Ovary (tissue), 10 donors: ENCODE data around the gene TSPYL4. TPM values are rescaled to one million over a fixed set of nuclear protein-coding genes. Genes with fewer than 3 reads are reported as not detected.
A peak's percentile ranks its signal among the peaks of the same experiment; 100 is the strongest.

ENCODE experiments used
- DNase-seq, 5 donors: peaks; one replicate each; pipeline ENCODE4 v3.0.0-alpha.2; 2019 to 2020
- H3K27ac ChIP-seq, 2 donors: fragments of 200-600 bp; one replicate each; pipeline versions ENCODE4 v1.5.1 to v1.8.0; 2019 to 2022
- H3K27me3 ChIP-seq: fragments of 200-600 bp; one replicate; pipeline ENCODE4 v1.8.0; 2022
- H3K36me3 ChIP-seq: fragments of 200-600 bp; sonication (generic); one replicate; pipeline ENCODE4 v1.5.1; 2019
- H3K4me1 ChIP-seq: one replicate; pipeline ENCODE4 v1.8.1; 2013; ENCODE audit warnings: mild to moderate bottlenecking, moderate library complexity; ENCODE audit not compliant: insufficient read depth
- H3K4me3 ChIP-seq: fragments of 200-600 bp; sonication (generic); one replicate; pipeline ENCODE4 v1.5.1; 2017
- H3K9me3 ChIP-seq, 2 donors: fragments of 200-600 bp in 1 of 2; sonication (generic) in 1 of 2; one replicate each; pipeline versions ENCODE4 v1.5.1 to v1.8.1; 2013 to 2019; ENCODE audit warnings: mild to moderate bottlenecking in 1 of 2, moderate library complexity in 1 of 2
- EP300 ChIP-seq: sonication (generic); formaldehyde crosslinking; IDR thresholded peaks from one replicate; pipeline ENCODE4 v1.6.1; 2017; ENCODE audit warnings: antibody characterized with exemption
- POLR2A ChIP-seq: fragments of 450-650 bp; IDR thresholded peaks from one replicate; pipeline ENCODE4 v1.6.1; 2017; ENCODE audit warnings: antibody characterized with exemption, mild to moderate bottlenecking, moderate library complexity
- WGBS, 3 donors: extraction: QIAGEN DNeasy Blood & Tissue Kit in 1 of 3; methylation state at CpG; one replicate each; pipeline versions ENCODE4 v1.1.5 to v1.1.7; 2013 to 2017; 5-methylcytosine and 5-hydroxymethylcytosine counted together
- intact Hi-C, 4 donors: fragments of 100-400 bp; cut with DNase I; formaldehyde crosslinking; loops; one replicate each; pipeline versions ENCODE4 v1.11.0 to v1.15.1; 2022 to 2023
- long read RNA-seq, 3 donors: library from polyadenylated mRNA in 2 of 3; unstranded in 2 of 3; transcript quantifications; one replicate each; pipeline ENCODE4 v2.0.0 and lab custom pipeline, GENCODE V29; 2021 to 2026
- polyA plus RNA-seq, 2 donors: library from polyadenylated mRNA; stranded (reverse); fragments of 200-250 nt in 1 of 2; fragments of 350-450 nt in 1 of 2; fragmentation: Illumina TruSeq in 1 of 2; extraction: RNeasy Lipid Tissue Mini Kit (QIAGEN cat#74804) in 1 of 2; gene quantifications; one replicate each; pipeline ENCODE4 v1.2.3, GENCODE V29; 2013 to 2014
- total RNA-seq, 7 donors: library from RNA; depleted of rRNA in 2 of 7; stranded (reverse); fragments of >200 nt in 2 of 7; fragmentation: NEBNext Ultra II Directional in 3 of 7; extraction: Animal tissue kit (Norgen Biotek cat#: 25700) in 3 of 7; gene quantifications; one replicate each; pipeline versions ENCODE4 v1.1.0 to v1.2.4, GENCODE V29; 2016 to 2023
- TF ChIP-seq, protein P1 (sequence below), 3 donors: fragments of 450-650 bp in 2 of 3; fragments of 200-600 bp in 1 of 3; IDR thresholded peaks; one replicate each; pipeline versions ENCODE4 v1.5.1 to v1.8.0; 2016 to 2022; ENCODE audit warnings: antibody characterized with exemption in 3 of 3, mild to moderate bottlenecking in 1 of 3
- donor health status: DM: no; HTN: no; CAD: no; lungs with moderate emphysema.
- donor health status: DM: no; HTN: no; CAD: no.
- donor health status: Bipolar disorder and iron deficiency.
- donor health status: DM: yes; HTN: yes; CAD: no.
- donor health status: DM: no; HTN: no; CAD: no.
- donor health status: DM: yes; HTN: yes; CAD: no.

Gene TSPYL4
- total RNA-seq, result 10 to 100 TPM; 18.1 to 44.4 (median 31.0) TPM
- polyA plus RNA-seq, result 10 to 100 TPM; 23.0 to 35.3 TPM
- long read RNA-seq, donor 1, full-length matches to known transcripts, result 5 of 10 reads
- long read RNA-seq, donor 1, partial matches to known transcripts, result 0 of 10 reads
- long read RNA-seq, donor 1, other reads (novel, unspliced or antisense), result 5 of 10 reads
- long read RNA-seq, donor 2, full-length matches to known transcripts, result 77 of 77 reads
- long read RNA-seq, donor 2, partial matches to known transcripts, result 0 of 77 reads
- long read RNA-seq, donor 2, other reads (novel, unspliced or antisense), result 0 of 77 reads
- long read RNA-seq, donor 3, full-length matches to known transcripts, result 1 of 9 reads
- long read RNA-seq, donor 3, partial matches to known transcripts, result 0 of 9 reads
- long read RNA-seq, donor 3, other reads (novel, unspliced or antisense), result 8 of 9 reads

DNA sequence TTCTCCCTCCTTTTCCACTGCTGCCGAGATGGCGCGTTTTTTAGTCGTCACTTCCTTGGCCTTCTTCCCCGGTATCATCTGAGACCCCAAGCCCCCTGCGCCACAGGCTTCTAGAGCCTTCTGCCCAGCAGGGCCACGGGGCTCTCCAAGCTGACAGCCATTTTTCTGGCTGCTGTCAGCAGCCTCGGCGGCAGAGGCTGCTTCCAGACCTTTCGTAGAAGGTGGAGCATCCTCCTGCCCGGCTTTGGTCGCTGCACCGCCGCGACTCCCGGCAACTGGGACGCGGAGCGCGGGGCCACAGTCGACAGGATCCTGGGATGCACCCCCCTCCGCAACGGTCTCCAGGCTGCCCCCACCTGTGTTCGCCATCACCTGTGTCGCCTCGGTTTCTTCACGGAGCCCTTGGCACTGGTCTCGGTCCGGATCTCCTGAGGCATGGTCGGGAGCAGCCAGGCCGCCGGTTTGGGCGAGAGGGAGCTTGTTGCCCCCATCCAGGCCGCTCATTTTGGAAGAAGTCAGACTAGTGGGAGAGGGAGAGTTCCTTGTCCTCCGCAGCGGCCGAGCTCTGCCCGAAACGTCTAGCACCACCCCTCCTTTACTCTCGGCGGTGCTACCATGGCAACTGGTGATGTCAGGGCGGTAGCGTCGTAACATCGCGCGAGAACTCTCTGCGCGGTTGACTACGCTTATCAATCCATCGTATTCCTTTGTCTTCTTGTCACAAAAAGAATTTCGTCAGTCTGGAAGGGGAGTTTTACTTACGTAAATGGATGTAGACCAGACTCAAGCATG, at the start of gene TSPYL4:
TSS of gene TSPYL4 (minus strand) at position 571 of the 792 bp plus-strand sequence. CDS start at position 504, 67 bp downstream.
- intact Hi-C loops, result no loop called here
- peak; percentile 94 to 97 (median 95) for DNase-seq
- peak within 1 kb of the TSS; percentile 70 for H3K4me3 ChIP-seq
- peak within 1 kb of the TSS; percentile 74 to 85 for H3K27ac ChIP-seq
- H3K4me1 ChIP-seq, result peaks cover 16% of the 10 kb centered on the region
- H3K36me3 ChIP-seq, result no peaks in the 10 kb centered on the region
- H3K27me3 ChIP-seq, result no peaks in the 10 kb centered on the region
- WGBS, 3 donors, result 0% methylated on average over 52 to 53 of the region's 53 CpGs
- no peaks in the 10 kb centered on the region for H3K9me3 ChIP-seq
- TF ChIP-seq, protein P1, sequence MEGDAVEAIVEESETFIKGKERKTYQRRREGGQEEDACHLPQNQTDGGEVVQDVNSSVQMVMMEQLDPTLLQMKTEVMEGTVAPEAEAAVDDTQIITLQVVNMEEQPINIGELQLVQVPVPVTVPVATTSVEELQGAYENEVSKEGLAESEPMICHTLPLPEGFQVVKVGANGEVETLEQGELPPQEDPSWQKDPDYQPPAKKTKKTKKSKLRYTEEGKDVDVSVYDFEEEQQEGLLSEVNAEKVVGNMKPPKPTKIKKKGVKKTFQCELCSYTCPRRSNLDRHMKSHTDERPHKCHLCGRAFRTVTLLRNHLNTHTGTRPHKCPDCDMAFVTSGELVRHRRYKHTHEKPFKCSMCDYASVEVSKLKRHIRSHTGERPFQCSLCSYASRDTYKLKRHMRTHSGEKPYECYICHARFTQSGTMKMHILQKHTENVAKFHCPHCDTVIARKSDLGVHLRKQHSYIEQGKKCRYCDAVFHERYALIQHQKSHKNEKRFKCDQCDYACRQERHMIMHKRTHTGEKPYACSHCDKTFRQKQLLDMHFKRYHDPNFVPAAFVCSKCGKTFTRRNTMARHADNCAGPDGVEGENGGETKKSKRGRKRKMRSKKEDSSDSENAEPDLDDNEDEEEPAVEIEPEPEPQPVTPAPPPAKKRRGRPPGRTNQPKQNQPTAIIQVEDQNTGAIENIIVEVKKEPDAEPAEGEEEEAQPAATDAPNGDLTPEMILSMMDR (IDR thresholded peaks at IDR 0.05), result no peak
- TF ChIP-seq EP300 (no peak), POLR2A (peak; percentile 96)

DNA sequence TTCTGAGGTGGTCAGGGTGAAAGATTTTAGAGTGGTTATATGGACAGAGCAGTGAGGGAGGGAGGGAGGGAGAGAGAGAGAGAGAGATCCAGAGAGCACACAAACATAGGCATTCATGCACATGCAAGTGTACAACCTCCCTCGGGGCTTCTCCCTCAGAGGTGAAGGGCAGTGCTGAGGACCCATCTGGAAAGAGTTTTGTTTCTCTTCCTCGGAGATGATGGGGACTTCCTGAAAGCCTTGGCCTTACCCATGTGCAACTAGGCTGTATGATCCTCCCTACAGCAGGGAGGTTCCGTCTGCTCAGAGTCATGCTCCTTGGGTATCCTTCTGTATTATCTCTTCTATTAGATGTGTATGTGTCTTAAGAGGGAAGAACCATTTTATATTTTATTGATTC, 47.2 kb upstream of the TSPYL4 start:
- H3K9me3 ChIP-seq, result no peaks in the 10 kb centered on the region
- TF ChIP-seq EP300 (no peak), POLR2A (no peak)
- TF ChIP-seq, protein P1 (IDR thresholded peaks at IDR 0.05), result no peak
- intact Hi-C loops, result no loop called here
- no peak overlapping the region for H3K27ac ChIP-seq
- H3K4me1 ChIP-seq, result peaks cover 2% of the 10 kb centered on the region
- H3K27me3 ChIP-seq, result no peaks in the 10 kb centered on the region
- no peak for DNase-seq
- no peaks in the 10 kb centered on the region for H3K36me3 ChIP-seq
- H3K4me3 ChIP-seq, result no peak overlapping the region
- 50 to 66% (median 58%) methylated on average over 3 of the region's 3 CpGs for WGBS, 3 donors

DNA sequence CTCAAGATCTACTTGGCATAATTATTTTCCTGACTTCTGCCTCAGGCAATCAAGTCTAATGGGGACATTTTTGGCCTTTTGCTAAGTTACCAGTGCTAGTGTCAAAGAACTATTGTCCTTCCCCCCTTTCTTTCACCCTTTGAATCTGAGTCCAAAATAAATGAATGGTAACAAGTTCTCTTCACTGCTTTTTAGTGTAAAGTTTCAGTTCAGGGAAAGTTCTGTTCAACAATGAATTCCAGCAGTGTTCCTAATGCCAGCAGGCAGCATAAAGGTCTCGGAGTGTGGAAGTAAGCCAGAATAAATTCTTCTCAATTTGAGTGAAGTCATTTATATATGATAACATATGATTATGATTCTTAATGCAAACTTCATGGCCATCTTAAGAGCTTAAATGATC, 46.7 kb upstream of the TSPYL4 start:
- intact Hi-C loops, result no loop called here
- Histone ChIP-seq H3K4me1 (peaks cover 2% of the 10 kb centered on the region), H3K9me3 (no peaks in the 10 kb centered on the region), H3K27me3 (no peaks in the 10 kb centered on the region), H3K36me3 (no peaks in the 10 kb centered on the region), H3K27ac (no peak overlapping the region), H3K4me3 (no peak overlapping the region)
- DNase-seq, result no peak
- TF ChIP-seq POLR2A, result no peak
- TF ChIP-seq, protein P1 (IDR thresholded peaks at IDR 0.05), result no peak
- no peak for TF ChIP-seq EP300
- WGBS, 3 donors, result 44 to 58% (median 47%) methylated on average over 1 of the region's 1 CpG

DNA sequence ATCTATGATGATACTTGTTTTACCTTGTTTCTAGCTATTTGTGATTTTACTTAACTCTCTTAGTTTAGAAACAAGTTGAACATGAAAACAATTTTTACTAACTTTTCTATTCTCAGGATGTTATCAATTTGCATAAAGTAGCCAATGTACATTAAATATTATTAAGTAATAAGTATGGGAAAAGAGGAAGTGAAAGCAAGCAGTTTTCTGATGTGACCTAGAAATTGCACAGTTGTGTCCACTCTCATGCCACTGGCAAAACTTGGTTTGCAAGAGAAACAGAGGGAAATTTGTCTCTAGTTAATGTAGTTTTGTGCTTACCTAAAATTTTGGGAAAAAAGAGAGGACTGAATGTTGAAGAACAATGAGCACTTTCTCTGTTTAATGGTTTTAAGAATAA, 45.1 kb upstream of the TSPYL4 start:
- no peak for TF ChIP-seq EP300
- TF ChIP-seq, protein P1 (IDR thresholded peaks at IDR 0.05), result no peak
- no peak for TF ChIP-seq POLR2A
- peaks cover 2% of the 10 kb centered on the region for H3K4me1 ChIP-seq
- no peak overlapping the region for H3K27ac ChIP-seq
- no peaks in the 10 kb centered on the region for H3K9me3 ChIP-seq
- no peaks in the 10 kb centered on the region for H3K27me3 ChIP-seq
- intact Hi-C loops, result no loop called here
- no peak for DNase-seq
- no peak overlapping the region for H3K4me3 ChIP-seq
- no peaks in the 10 kb centered on the region for H3K36me3 ChIP-seq
